Neuron (in vitro differentiated cells): ENCODE measurements around the gene GALNT5.
"Not testable (repeated sequence)": the region's sequence is repeated elsewhere in the genome, so short reads cannot be mapped to it uniquely, and the experiment has no call there.

Experiments
- H2AFZ ChIP-seq: one replicate; pipeline ENCODE4 v1.6.1; 2013; ENCODE audit warnings: low read depth, mild to moderate bottlenecking, inconsistent platforms, low read length, moderate library complexity
- H3K27me3 ChIP-seq: one replicate; pipeline ENCODE4 v1.6.1; 2013; ENCODE audit warnings: low read length; ENCODE audit not compliant: insufficient read depth
- H3K36me3 ChIP-seq: one replicate; pipeline ENCODE4 v1.6.1; 2013; ENCODE audit warnings: low read length; ENCODE audit not compliant: insufficient read depth
- H3K4me1 ChIP-seq: one replicate; pipeline ENCODE4 v1.6.1; 2013; ENCODE audit warnings: low read length; ENCODE audit not compliant: insufficient read depth
- H3K4me3 ChIP-seq: 2 replicates; pipeline ENCODE4 v1.5.1; 2013; ENCODE audit warnings: mild to moderate bottlenecking, low read length, moderate library complexity
- H3K9me3 ChIP-seq: one replicate; pipeline ENCODE4 v1.6.1; 2013; ENCODE audit warnings: low read length

The GALNT5 gene

DNA sequence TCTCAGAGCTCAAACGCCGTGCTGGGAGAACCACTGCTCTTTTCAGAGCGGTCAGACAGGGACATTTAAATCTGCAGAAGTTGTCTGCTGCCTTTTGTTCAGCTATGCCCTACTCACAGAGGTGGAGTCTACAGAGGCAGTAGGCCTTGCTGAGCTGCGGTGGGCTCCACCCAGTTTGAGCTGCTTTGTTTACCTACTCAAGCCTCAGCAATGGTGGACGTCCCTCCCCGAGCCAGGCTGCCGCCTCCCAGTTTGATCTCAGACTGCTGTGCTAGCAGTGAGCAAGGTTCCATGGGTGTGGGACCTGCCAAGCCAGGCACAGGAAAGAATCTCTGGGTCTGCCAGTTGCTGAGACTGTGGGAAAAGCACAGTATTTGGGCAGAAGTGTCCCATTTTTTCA is 21.8 kb downstream of the GALNT5 start:
- H3K9me3 ChIP-seq, H3K4me1 ChIP-seq, H2AFZ ChIP-seq, H3K27me3 ChIP-seq, H3K4me3 ChIP-seq, H3K36me3 ChIP-seq: not testable (repeated sequence)

DNA sequence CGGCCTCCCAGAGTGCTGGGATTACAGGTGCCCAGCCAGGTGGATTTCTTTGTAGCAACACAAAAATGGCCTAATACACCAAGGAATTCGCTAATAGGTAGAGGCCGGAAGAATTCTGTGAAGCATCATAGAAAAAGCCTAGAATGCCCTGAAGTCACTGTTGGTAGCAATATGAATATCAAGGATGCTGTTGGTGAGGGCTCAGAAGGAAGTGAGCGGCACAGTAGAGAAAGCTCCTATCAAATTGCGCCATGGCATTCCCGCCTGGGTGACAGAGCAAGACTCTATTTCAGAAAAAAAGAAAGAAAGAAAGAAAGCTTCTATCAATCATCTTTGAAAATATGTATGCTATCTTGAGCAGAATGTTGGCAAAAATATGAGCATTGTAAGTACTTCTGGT is 23.8 kb downstream of the GALNT5 start:
- Histone ChIP-seq H2AFZ (no peak overlapping the region), H3K4me3 (no peak overlapping the region), H3K4me1 (no peaks in the 10 kb centered on the region), H3K36me3 (no peaks in the 10 kb centered on the region), H3K27me3 (no peaks in the 10 kb centered on the region), H3K9me3 (no peaks in the 10 kb centered on the region)

DNA sequence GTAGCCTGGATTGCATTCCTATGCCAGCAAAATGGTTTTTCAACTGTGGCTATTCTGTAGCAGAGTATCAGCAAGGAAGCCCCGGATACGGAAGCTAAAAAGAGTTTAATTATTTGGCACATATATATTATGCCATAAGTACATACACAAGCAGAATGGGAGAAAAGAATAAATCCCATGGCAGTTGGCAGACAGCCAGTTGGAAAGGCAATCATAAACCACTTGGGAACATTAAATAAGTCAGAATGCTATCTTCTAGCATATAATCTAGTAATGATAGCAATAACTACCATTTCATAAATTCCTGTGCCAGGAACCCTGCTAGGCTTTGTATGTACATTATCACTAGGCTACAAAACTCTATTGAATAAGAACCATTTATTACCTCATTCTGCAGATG is 26.0 kb downstream of the GALNT5 start:
- no peaks in the 10 kb centered on the region for H3K27me3 ChIP-seq
- H3K4me1 ChIP-seq = no peaks in the 10 kb centered on the region
- no peak overlapping the region for H3K4me3 ChIP-seq
- H3K9me3 ChIP-seq = no peaks in the 10 kb centered on the region
- no peaks in the 10 kb centered on the region for H3K36me3 ChIP-seq
- H2AFZ ChIP-seq = no peak overlapping the region

DNA sequence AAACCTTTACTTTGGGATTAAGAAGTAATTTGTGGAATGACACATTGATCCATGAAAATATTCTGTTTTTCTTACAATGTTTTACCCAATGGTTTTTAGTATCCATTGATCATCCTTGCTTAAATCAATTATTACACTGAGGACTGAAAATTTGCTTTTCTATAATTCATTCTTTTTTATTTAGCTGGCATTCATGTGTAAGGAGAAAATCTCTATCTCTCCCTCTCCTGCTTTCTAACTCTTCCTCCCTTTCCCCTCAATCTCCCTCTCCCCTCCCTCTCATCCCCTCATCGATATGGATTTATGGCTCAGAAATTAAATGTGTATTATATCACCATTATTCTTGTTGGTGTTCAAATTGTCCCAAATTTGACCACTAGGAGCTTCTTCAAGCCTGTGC is 29.7 kb downstream of the GALNT5 start:
- Histone ChIP-seq H3K9me3 (no peaks in the 10 kb centered on the region), H3K4me1 (no peaks in the 10 kb centered on the region), H3K36me3 (no peaks in the 10 kb centered on the region), H2AFZ (no peak overlapping the region), H3K27me3 (no peaks in the 10 kb centered on the region), H3K4me3 (no peak overlapping the region)

DNA sequence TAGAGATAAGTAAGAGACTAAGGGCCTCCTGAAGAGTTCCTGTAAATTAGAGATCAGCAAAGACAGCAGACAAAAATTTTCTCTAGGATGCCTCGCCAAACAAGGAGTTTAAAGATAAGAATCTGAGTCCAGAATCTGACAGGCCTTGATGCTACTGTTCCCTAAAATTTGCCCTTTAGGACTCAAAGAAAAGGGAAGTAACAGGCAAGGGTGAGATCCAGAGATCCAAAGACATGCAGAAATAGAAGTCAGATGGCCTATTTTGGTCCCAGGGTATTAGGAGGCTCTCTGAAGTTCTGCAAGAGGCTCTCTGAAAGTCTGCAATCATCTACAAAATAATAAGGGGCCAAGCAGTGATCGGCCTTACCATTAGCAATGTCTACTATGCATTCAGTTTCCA is 33.0 kb downstream of the GALNT5 start:
- Histone ChIP-seq H3K36me3 (no peaks in the 10 kb centered on the region), H3K9me3 (no peaks in the 10 kb centered on the region), H3K27me3 (no peaks in the 10 kb centered on the region), H3K4me1 (no peaks in the 10 kb centered on the region), H2AFZ (no peak overlapping the region), H3K4me3 (no peak overlapping the region)

DNA sequence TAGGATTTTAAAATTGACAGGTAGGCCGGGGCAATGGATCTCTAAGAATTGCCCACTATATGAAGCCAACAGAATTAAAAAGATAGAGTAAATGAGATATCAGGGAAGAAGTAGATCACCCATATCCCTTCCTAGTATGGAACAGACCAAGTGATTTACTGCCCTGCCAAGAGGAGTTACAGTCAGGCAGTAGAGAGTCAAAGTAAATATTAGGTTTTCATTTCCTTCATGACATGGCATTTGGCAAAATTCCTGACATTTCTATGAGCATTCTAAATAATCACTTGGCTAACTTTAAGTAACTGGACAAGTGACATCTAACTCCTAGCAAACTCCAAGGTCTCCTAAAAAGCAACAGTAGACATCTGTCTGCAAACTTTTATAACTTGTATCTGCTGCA is 33.5 kb downstream of the GALNT5 start:
- no peaks in the 10 kb centered on the region for H3K27me3 ChIP-seq
- no peak overlapping the region for H2AFZ ChIP-seq
- H3K4me3 ChIP-seq = no peak overlapping the region
- no peaks in the 10 kb centered on the region for H3K36me3 ChIP-seq
- no peaks in the 10 kb centered on the region for H3K4me1 ChIP-seq
- no peaks in the 10 kb centered on the region for H3K9me3 ChIP-seq

DNA sequence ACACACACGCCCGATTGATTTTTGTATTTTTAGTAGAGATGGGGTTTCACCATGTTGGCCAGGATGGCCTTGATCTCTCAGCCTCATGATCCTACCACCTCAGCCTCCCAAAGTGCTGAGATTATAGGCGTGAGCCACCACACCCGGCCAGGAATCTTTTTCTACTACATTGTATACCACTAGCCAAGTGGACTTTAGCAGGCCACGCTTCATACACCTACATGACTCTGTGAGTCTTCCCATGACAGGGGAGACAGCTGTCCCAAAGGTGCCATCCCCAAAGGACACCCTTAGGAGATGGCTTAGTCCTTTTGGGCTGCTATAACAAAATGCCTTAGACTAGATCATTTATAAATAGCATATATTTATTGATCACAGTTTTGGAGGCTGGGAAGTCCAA is 35.3 kb downstream of the GALNT5 start:
- Histone ChIP-seq H3K27me3 (peaks cover 4% of the 10 kb centered on the region), H3K4me1 (no peaks in the 10 kb centered on the region), H3K9me3 (no peaks in the 10 kb centered on the region), H2AFZ (no peak overlapping the region), H3K36me3 (no peaks in the 10 kb centered on the region), H3K4me3 (no peak overlapping the region)

DNA sequence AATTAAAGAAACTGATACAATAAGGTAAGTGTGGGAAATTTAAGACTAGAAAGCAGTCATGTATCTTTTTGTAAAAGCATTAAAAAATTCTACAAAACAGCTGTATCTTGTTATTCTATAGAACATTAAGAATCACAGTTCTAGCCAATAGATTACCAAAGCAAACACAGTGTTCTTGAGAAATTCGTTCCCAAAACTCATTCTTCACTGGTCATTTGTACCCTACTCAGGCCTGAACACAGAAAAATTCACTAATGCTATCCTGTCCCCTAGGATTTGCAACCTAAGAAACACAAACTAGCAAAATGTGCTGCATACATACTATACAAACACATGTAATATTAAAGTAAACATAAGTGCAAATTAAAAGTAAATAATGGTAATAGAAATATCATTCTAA is 39.0 kb downstream of the GALNT5 start:
- Histone ChIP-seq H3K4me3 (no peak overlapping the region), H2AFZ (no peak overlapping the region), H3K9me3 (no peaks in the 10 kb centered on the region), H3K4me1 (no peaks in the 10 kb centered on the region), H3K27me3 (peaks cover 8% of the 10 kb centered on the region), H3K36me3 (no peaks in the 10 kb centered on the region)

DNA sequence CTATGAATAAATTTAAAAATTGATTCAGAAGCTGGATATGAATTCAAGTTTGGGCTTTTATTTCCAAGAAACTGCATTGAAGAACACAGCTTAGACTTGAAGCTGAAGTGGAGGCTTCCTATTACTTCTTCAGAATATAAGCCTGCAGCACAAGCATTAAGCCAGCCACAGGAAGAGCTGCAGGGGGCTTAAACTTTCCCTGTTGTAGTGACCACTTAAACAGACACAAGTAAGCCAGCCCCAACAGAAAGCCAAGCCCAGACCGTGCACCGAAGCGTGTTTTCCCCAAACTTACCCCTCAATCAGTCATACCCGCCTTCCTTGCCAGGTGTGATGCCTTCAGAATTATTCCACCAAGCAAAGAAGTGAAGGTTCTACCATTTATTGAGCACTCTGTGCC is 39.5 kb downstream of the GALNT5 start:
- H2AFZ ChIP-seq = no peak overlapping the region

DNA sequence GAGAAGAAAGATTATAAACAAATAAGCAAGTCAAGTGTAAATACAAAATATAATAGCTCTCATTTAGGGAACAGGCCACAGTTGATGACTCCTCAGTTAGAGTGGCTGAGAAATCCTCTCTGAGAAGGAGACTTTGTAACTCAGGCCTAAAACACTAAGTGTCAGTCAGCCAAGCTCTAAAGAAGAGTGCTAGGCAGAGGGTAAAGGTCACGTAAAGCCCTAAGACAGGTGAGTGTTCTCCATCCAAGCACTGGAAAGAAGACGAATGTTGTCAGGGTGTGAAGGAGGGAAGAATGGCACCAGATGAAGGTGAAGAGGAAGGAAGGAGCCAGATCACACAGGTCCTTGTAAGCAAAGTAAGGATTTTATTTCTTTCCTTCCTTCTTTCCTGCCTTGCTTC is 43.8 kb downstream of the GALNT5 start:
- Histone ChIP-seq H3K27me3 (peaks cover 13% of the 10 kb centered on the region), H3K4me3 (no peak overlapping the region), H3K36me3 (no peaks in the 10 kb centered on the region), H3K9me3 (no peaks in the 10 kb centered on the region), H2AFZ (no peak overlapping the region), H3K4me1 (no peaks in the 10 kb centered on the region)

More for the DNA sequence above, 39.5 kb downstream of the GALNT5 start:
- Histone ChIP-seq H3K4me3 (no peak overlapping the region), H3K9me3 (no peaks in the 10 kb centered on the region), H3K4me1 (no peaks in the 10 kb centered on the region), H3K27me3 (peaks cover 8% of the 10 kb centered on the region), H3K36me3 (no peaks in the 10 kb centered on the region)

DNA sequence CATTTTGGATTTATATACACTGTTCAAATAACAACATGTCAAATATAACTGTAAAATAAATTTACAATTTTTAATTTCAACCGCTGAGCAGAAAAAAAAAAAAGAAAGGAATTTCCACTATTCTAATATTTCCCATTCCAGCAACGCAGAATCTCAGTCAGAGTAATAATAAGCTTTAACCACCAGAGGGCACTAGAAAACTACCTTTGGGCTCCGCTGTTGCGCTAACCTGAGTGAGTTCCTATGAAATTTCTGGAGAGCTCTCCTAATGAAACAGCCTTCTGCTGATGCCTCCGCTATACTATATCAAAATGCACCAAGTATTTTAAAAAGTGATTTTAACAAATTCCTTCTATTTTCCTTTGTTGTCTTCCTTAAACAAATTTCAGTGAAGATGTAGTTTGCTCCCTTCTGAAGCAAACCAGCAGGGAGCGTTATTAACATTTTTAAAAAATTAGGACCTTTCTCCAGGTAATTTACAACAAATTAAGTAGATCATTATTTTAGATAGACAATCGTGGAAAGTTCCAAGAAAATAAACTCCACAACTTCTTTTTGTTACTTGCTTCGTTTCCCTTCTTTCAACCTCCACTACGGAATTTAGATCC is 45.1 kb downstream of the GALNT5 start:
- H2AFZ ChIP-seq = no peak overlapping the region
- no peaks in the 10 kb centered on the region for H3K9me3 ChIP-seq
- H3K4me1 ChIP-seq = no peaks in the 10 kb centered on the region
- no peak overlapping the region for H3K4me3 ChIP-seq
- no peaks in the 10 kb centered on the region for H3K36me3 ChIP-seq
- H3K27me3 ChIP-seq = peaks cover 11% of the 10 kb centered on the region

DNA sequence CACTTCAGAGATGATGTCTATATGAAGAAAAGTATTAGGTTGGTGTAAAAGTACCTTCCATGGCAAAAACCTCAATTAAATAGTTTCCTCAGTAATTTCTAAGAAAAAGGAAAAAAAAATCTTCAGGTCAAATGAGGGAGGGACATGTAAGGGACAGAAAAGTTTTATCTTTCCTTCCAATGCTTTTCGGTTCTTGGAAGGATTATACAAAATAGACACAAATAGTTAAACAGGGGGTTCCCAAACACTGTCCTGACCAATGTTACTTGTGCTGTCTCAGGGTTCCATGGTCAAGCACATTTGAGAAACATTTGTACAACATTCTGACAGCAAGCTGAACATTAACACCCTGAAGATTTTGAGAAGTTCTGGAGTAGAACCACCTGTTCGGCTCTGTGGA is 46.1 kb downstream of the GALNT5 start:
- no peaks in the 10 kb centered on the region for H3K36me3 ChIP-seq
- H3K27me3 ChIP-seq = peaks cover 5% of the 10 kb centered on the region
- H3K4me1 ChIP-seq = no peaks in the 10 kb centered on the region
- no peak overlapping the region for H3K4me3 ChIP-seq
- no peak overlapping the region for H2AFZ ChIP-seq
- no peaks in the 10 kb centered on the region for H3K9me3 ChIP-seq

DNA sequence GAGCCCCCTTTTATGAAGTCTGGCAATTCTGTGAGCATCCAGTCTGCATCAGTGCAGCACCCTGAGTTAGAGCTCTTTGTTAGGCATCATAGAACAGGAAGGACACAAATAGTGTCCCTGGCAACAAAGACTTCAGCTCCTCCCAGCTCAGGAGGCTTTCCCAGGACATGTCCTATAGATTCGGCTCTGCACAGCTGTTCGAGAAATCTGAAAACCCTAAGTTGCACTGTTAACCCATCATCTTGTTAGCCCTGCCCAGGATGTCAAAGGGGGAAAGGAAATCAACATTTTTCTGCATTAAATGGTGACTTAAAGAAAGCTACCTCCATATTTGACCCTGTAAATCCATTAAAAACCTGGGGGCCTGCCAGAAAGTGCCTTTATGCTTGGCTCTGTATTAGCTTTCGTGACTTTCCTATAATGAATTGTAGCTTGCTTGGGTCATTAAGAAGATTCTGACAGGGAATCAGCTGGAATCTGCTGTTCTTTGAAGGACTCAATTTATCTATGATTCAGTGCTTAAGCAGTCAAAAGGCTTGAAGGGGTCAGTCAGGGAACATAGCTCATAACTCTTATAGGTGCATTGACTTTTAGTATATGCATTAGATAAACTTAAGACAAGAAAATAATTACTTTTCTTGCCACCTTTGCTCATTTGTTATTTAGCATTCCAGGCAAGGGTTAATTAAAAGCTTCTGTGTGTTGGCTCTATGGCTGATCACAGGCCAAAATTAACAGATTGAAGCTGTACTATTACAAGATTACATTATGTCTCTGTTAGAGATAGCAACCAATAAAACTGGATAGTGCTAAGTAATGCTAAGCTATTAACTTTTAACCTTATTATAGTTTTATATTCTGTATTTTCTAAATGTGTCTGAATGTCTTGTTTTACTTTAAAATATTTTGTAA is 47.6 kb downstream of the GALNT5 start:
- no peaks in the 10 kb centered on the region for H3K9me3 ChIP-seq
- peaks cover 5% of the 10 kb centered on the region for H3K27me3 ChIP-seq
- no peak overlapping the region for H3K4me3 ChIP-seq
- no peaks in the 10 kb centered on the region for H3K4me1 ChIP-seq
- H2AFZ ChIP-seq = no peak overlapping the region
- no peaks in the 10 kb centered on the region for H3K36me3 ChIP-seq
